NCI-H2081 treated with DMSO at 0.1 percent for 48 hours (cell line): ENCODE data around the gene RAB9B.
"Not testable (repeated sequence)": the region's sequence is repeated elsewhere in the genome, so short reads cannot be mapped to it uniquely, and the experiment has no call there.

ENCODE experiments used
- DNase-seq: peaks from one replicate; lab custom pipeline; 2025; lab: John Stamatoyannopoulos, UW

The RAB9B gene, protein sequence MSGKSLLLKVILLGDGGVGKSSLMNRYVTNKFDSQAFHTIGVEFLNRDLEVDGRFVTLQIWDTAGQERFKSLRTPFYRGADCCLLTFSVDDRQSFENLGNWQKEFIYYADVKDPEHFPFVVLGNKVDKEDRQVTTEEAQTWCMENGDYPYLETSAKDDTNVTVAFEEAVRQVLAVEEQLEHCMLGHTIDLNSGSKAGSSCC

GRCh38 chrX:103831803-103832544, at the start of gene RAB9B:
RAB9B (minus strand) TSS chrX:103832257; CDS start chrX:103825784, 6,473 bp downstream.
- peak; percentile 11 for DNase-seq

DNA sequence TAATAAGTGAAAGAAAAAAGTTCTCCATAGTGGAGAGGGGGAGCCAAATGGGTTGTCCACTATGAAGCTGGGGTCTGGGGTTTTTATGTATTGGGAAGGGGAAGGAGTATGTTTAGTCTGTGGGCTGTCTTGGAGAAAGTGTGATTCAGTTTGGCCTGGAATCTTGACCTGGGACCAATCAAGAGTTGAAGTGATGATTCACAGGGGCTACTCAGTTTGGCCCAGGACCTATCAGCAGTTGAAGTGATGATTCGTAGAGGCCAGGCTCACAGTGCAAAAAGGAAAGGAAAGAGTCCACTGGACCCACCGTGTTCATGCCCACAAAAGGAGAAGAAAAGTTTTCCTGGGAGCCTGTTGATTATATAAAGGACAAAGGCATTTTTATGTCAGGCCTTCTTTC, 47.3 kb upstream of the RAB9B start:
- no peak for DNase-seq

DNA sequence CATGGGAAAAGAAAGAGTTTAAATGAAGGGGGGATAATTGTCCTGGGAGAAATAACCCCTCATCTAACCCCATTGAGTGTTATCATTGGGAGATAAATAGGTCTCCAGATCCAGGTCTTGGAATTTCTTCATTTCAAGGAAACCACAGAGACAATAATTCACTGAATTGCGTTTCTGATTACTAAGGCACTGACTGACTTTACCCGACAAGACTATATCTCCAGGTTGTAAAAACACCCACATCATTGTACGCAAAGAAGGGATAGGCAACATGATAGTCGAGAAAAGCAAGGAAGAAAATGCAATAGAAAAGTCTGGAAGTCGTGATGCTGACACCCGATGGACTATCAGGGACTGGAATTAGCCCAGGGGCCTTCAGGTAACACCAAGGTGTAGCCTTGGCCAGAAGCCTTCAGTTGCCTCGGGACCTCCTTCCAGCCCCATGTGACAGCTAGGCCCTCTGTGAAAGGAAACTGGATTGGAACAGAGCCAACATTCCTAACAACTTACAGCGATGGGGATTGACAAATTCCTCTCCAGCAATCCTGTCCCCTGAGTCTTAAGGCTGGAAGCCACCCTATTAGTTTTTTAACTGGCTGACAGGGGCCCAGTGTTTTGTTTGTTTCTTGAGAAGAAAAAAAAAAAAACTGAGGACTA, 46.5 kb upstream of the RAB9B start:
- no peak for DNase-seq

DNA sequence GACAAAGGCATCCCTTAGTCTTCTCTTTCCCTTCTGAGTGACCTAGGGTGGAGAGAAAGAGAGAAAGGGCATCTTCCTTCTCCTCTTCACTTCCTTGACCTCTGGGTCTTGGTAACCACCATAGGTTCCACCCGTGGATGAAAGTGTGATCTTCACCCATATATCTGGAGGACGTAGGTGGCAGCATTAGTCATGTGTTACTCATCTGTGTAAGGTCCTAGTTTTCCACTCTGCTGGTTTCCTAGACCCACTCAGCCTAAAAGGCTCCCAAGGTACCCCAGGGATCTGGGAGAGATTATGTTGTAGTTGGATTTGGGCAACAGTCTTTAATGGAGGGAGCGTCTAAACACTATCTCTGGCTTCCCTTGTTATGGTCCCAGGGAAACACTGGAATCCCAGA, 45.5 kb upstream of the RAB9B start:
- no peak for DNase-seq

- DNase-seq = no peak
These were observed 33.0 kb upstream of the RAB9B start for GRCh38 chrX:103864886-103865534.

GRCh38 chrX:103864149-103864548, 32.1 kb upstream of the RAB9B start:
- no peak for DNase-seq

DNA sequence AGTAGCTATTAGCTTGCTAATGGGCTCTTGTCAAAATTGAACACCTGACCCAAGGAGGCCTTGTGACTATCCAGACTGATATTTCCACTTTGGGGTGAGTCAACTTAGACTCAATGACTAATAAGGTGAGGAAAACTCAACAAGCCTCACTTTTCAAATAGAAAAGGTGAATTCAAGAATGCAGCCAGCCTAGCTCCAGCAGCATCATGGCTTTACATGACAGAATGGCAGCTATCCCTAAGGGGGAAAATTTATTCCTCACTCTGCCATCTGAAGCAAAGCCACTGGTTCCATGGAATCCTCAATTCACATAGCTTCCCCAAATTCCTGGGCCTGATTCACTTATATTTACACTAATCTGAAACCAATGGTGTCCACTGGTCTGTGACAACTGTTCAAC, 29.1 kb upstream of the RAB9B start:
- DNase-seq = no peak

GRCh38 chrX:103849558-103849957, 17.5 kb upstream of the RAB9B start:
- DNase-seq = no peak

GRCh38 chrX:103847174-103847870, 15.3 kb upstream of the RAB9B start:
- no peak for DNase-seq

DNA sequence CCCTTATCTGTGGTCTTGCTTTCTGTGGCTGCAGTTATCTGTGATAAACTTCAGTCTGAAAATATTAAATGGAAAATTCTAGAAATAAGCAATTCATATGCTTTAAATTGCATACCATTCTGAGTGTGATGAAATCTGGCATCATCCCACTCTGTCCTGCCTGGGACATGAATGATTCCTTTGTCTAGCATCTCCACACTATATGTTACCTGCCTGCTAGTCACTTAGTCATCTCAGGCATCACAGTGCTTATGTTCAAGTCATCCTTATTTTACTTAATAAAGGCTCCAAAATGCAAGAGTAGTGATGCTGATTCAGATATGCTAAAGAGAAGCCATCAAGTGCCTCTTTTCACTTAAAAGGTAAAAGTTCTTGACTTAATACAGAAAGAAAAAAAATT, 14.3 kb upstream of the RAB9B start:
- DNase-seq = no peak

- no peak for DNase-seq
These were observed 13.2 kb upstream of the RAB9B start for GRCh38 chrX:103845165-103845653.

- no peak for DNase-seq
These were observed 7.3 kb upstream of the RAB9B start for GRCh38 chrX:103839404-103839803.

DNA sequence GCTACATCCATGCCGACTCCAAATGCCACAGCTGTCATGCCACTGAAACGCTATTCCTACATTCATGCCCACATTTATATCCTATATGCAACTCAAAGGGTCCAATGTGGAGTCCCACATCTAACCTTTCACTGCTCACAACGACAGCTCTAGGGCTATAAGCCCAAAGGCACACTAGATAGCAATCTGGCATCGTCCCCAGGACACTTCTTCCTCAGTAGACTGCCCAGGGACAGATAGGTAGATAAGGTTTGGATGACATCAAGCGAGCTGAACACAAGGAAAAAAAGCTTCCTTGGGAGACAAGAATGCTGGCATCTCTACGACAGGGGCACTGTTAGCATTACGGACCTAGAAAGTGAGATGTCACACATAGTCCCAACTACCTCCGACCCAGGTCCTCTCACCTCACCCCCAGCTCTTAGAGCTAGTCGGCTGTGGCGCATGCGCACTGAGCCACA, 685 bp downstream of the RAB9B start:
- DNase-seq = no peak

DNA sequence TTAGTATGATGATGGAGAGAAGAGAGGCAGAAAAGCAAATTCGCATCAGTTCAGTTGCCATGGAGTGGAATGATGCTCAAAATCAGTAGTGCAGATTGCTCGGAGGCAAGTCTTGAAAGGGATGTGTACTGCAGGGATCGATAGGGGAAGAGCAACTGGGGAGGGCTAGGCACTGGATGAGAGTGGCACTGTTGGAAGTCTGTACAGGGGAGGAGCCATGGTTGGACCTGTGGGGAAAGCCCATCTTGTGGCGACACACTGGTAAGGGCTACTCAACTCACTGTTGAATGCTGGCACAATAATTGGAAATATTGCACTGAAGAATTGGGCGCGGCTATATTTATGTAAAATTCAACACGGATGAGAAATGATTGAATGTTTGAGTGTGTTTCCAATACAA, 1.2 kb downstream of the RAB9B start:
- no peak for DNase-seq

DNA sequence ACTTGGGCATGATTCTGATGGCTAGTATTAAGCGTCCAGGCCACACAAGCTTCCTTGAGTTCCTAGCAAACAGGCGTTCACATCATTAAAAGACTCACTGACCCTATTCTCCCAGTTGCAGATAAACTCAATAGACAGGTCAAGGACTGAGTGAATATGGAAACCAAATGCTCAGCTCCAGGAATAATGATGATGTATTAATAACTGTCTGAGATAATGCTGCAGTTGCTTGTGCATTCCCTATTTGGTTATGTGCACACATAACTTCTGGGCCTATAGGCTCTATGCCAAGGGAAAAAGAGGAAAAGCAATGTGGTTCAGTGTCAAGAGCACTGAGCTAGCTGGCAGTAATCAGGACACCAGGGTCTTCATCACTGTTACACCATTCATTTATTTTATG, 3.5 kb downstream of the RAB9B start:
- no peak for DNase-seq

DNA sequence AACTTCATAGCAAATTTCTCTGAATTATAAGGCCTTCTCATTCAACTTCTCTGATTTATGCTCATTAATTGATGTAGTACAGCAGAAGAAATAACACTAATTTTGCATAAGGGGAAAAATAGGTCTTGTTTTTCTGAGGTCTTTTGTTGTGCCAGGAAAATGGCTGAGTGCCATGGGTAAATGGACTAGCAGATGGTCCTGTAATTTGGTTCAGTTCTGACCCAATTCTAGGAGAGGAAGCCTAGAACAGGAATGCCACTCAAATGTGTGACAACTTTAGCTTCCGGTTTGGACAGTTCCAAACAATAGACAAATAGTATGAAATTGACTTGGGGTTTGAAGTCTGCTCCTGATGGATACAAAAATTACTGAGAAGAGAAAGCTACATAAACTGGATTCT, 6.2 kb downstream of the RAB9B start:
- DNase-seq = no peak

- no peak for DNase-seq
These were observed 8.5 kb downstream of the RAB9B start for GRCh38 chrX:103823591-103823990.

- DNase-seq = not testable (repeated sequence)
These were observed 11.3 kb downstream of the RAB9B start for GRCh38 chrX:103820802-103821201.

DNA sequence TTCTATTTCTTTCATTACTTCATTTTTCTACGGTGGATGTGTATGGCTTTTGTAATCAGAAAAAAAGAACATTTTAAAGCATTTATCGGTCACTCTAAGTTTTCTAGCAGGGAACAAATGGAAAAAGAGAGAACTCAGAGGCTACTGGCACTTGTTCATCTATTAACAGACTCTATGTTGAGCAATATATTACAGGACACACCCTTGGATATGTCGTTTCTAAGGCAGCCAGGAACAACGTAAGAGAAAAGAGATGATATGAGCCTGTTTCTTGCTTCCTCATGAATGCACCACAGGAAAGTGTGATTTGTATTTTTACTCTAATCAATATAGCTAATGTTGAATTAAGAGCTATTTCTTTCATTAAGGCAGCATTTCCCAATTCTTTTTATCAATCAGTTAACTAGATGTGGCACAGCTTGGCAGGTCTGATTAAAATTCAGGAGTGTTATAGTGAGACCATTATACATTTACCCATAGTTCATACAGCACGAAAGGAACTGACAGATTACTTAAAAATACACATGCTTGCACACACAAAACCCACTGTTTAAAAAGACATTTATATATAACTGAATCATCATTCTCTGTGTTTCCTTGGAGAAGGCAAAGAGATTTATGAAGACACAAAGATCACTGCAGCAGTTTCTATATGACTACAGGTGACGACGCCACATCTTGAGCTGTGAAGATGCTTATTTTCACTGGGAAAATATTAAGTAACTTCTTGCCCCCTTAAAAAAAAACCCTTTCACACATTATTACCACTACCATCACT, 13.0 kb downstream of the RAB9B start:
- no peak for DNase-seq

GRCh38 chrX:103817502-103817901, 14.6 kb downstream of the RAB9B start:
- DNase-seq = peak; percentile 9

DNA sequence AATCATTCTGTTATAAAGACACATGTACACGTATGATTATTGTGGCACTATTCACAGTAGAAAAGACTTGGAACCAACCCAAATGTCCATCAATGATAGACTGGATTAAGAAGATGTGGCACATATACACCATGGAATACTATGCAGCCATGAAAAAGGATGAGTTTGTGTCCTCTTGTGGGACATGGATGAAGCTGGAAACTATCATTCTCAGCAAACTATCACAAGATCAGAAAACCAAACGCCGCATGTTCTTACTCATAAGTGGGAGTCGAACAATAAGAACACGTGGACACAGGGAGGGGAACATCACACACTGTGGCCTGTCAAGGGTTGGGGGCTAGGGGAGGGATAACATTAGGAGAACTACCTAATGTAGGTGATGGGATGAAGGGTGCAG, 15.0 kb downstream of the RAB9B start:
- not testable (repeated sequence) for DNase-seq
